H1 (cell line): ENCODE results near the gene TP63. TPM values are rescaled to one million over a fixed set of nuclear protein-coding genes. Genes with fewer than 3 reads are reported as not detected.

ENCODE experiments used
- ATF2 ChIP-seq: IDR thresholded peaks from 2 replicates; pipeline ENCODE4 v1.6.1; 2012; ENCODE audit warnings: low read length, inconsistent platforms
- CHD7 ChIP-seq: fragments of 300-600 bp; sonication (generic); IDR thresholded peaks from 2 replicates; pipeline ENCODE4 v1.7.1; 2012; ENCODE audit warnings: low read length, moderate library complexity, mild to moderate bottlenecking, inconsistent platforms; ENCODE audit not compliant: insufficient replicate concordance
- JUN ChIP-seq: IDR thresholded peaks from 2 replicates; pipeline ENCODE4 v1.6.1; 2011; ENCODE audit warnings: low read depth, mild to moderate bottlenecking, improper control_type of control experiment, low read length
- NRF1 ChIP-seq: IDR thresholded peaks from 2 replicates; pipeline ENCODE4 v1.6.1; 2011; ENCODE audit warnings: mild to moderate bottlenecking, low read depth, low read length, improper control_type of control experiment
- PHF8 ChIP-seq: fragments of 200-600 bp; sonication (generic); conservative IDR thresholded peaks from 2 replicates; pipeline ENCODE4 v1.7.1; 2012; ENCODE audit warnings: low read depth, mild to moderate bottlenecking, inconsistent platforms, low read length, moderate library complexity
- SAP30 ChIP-seq: fragments of 300-600 bp; sonication (generic); IDR thresholded peaks from 2 replicates; pipeline ENCODE4 v1.7.1; 2012; ENCODE audit warnings: low read length, moderate library complexity, mild to moderate bottlenecking, inconsistent platforms; ENCODE audit not compliant: insufficient read depth, insufficient replicate concordance
- SIN3A ChIP-seq, 2 experiments: IDR thresholded peaks in 1 of 2; conservative IDR thresholded peaks in 1 of 2; 2 replicates each; pipeline ENCODE4 v1.6.1; 2011 to 2012; ENCODE audit warnings: low read length in 2 of 2, improper control_type of control experiment in 1 of 2, low read depth in 1 of 2, mild to moderate bottlenecking in 1 of 2
- TAF1 ChIP-seq: IDR thresholded peaks from 2 replicates; pipeline ENCODE4 v1.6.1; 2011; ENCODE audit warnings: mild to moderate bottlenecking, low read depth, low read length
- TBP ChIP-seq: IDR thresholded peaks from 2 replicates; pipeline ENCODE4 v1.6.1; 2011; ENCODE audit warnings: low read depth, low read length, improper control_type of control experiment
- TCF12 ChIP-seq: IDR thresholded peaks from 2 replicates; pipeline ENCODE4 v1.6.1; 2011; ENCODE audit warnings: low read depth, mild to moderate bottlenecking, low read length
- polyA plus RNA-seq, 7 experiments: library from polyadenylated mRNA; depleted of rRNA in 3 of 7; stranded (reverse) in 5 of 7; unstranded in 2 of 7; fragments of >200 nt in 5 of 7; fragments of 200-250 nt in 2 of 7; gene quantifications; 1 replicate in 5 of 7; 2 replicates in 1 of 7; 4 replicates in 1 of 7; pipeline versions ENCODE4 v1.2.1 to v1.2.3, GENCODE V29; 2011 to 2013; ENCODE audit warnings: missing spikeins in 2 of 7, mixed read lengths in 2 of 7
- total RNA-seq: library from RNA; stranded (reverse); fragmentation: NEBNext Ultra II Directional; extraction: Animal tissue kit (Norgen Biotek cat#: 25700); gene quantifications from 2 replicates; pipeline ENCODE4 v1.2.1, GENCODE V29; 2021

TP63 gene
- total and polyA plus RNA-seq, 2 of the 8 experiments (the other 6 are each of a cell fraction or from before 2014, with no cell fraction given), result not detected

- TF ChIP-seq CHD7 (no peak), JUN (no peak), TBP (no peak), PHF8 (no peak), SIN3A (conservative IDR thresholded peaks at IDR 0.05 in 1 of 2, IDR thresholded peaks at IDR 0.05 in 1 of 2; ENCODE audit: low read depth in 1 of 2, low read length in 2 of 2) (no peak), ATF2 (no peak), SAP30 (no peak), TAF1 (no peak), NRF1 (no peak), TCF12 (no peak)
These were observed 1.1 kb downstream of the TP63 start (continued) for GRCh38 chr3:189632242-189632641.
